OCI-M2 (cell line): ENCODE results near the gene OSBPL3.
"Not testable (repeated sequence)": the region's sequence is repeated elsewhere in the genome, so short reads cannot be mapped to it uniquely, and the experiment has no call there.

Source experiments
- DNase-seq: peaks from one replicate; lab custom pipeline; 2025; ENCODE audit not compliant: unreplicated experiment; lab: John Stamatoyannopoulos, UW

Gene OSBPL3

DNA sequence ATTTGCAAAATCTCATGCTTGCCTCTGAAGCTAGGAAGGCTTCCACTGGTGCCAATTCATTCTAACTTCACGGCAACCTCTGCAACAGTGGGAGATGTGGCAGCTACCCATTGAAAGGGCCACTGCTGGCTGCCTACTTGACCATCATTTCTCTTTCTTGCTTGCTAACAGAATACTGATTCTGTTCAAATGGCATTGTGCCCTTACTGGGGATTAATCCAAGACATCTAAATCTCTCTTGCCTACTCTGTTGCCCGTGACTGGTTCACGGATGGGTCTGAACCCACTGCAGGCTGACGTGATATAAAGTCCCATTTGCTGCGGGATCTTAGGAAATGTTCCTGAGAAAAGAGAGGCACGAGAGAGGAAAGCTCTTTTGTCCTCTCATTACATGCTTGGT is 171.5 kb downstream of the OSBPL3 start:
- DNase-seq: no peak

DNA sequence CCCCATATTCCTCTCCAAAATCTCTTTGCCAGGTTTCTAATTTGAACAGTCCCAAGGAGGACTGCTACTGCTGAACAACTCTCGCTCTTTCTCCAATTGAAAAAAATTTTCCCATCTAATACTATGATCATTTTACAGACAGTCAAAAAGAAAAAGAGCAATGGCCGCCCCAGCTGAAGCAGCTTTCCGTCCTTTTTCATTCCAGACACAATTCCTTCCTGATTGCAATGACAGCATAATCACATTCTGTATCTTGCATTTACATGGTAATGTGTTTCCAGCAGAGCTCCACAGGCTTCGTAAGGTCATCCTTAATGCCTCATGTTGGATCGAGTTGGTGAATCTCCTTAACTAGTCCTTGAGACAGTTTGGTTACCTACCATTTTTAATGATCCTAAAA is 177.7 kb downstream of the OSBPL3 start:
- DNase-seq: no peak

DNA sequence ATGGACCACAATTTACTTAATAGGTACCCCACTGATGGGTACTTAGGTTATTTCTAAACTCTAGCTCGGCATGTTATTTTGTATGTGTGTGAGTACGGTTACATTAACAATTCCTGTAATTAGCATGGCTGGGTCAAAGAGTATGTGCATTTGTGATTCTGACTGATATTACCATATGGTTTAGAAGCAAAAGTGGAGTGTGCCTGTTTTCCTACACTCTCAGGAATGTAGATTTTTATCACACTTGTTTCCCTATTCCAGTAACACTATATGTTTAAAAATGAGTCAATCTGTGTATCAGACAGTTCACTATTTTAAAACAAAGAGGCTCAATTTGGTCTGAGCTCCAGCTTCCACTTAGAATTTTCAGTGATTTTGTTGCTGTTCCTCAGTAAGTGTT is 178.1 kb downstream of the OSBPL3 start:
- no peak for DNase-seq

DNA sequence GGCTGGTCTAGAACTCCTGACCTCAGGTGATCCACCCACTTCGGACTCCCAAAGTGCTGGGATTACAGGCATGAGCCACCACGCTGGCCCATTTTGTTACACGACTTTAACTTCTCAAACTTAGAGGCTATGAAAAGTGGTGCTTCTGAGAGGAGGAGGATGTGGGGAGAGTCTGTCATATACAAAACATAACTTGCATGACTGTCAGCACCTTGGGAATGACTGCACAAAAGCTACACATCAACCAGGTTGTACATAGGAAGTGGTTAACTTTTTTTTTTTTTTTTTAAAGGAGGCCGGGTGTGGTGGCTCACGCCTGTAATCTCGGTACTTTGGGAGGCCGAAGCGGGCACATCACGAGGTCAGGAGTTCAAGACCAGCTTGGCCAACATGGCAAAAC is 179.3 kb downstream of the OSBPL3 start:
- DNase-seq: no peak

DNA sequence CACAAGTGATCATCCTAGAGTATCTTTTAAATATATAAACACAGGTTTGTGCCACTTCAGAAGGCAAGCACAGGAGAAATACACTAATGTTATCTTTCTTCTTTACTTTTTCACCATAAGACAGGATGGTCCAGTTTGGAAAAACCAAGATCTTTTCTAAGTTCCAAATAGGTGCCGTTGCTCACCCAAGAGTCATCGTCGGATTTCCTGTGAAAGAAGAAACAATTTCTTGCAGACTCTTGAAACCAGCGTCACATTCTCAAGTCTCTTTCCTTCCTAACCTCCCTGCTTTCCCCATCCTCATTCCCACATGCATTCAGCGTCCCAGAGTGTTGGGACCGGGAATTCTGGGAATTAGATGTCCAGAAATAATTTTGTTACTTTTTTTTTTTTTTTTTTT is 179.9 kb downstream of the OSBPL3 start:
- DNase-seq: no peak

DNA sequence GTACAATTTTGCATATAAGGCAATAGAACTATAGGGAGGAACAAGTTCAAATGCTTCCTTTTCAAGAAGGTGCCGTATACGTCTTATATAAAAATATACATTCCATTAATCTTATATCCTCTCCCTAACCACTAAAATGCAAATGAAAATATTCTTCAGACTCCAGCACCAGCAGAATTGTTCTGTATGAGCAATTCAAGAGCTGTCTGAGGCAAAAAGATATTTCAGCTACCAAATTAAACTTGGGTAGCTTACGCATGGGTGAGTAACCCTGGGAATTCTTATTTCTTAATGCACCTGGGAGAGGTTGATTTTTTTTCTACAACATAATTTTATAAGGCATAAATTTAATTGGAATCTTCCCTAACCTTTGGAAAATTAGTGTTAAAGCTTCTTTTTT is 180.5 kb downstream of the OSBPL3 start:
- no peak for DNase-seq

DNA sequence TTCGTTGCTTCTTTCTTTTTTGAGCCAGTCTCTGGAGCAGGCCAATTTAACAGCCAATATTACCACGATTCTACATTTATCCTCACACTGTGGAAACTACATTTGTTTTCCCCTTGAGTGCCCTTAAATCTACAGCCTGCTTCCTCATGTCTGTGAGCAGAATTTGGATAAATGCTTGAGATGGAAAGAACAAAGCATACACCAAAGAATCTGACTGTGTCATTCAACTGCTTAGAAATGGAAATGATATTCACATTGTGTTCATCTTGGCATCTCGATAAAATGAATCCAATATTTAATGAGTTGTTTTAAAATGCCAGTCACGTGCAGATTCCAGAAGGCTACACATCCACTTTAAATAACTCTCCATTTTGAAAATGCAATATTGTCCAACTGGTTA is 181.7 kb downstream of the OSBPL3 start:
- no peak for DNase-seq

DNA sequence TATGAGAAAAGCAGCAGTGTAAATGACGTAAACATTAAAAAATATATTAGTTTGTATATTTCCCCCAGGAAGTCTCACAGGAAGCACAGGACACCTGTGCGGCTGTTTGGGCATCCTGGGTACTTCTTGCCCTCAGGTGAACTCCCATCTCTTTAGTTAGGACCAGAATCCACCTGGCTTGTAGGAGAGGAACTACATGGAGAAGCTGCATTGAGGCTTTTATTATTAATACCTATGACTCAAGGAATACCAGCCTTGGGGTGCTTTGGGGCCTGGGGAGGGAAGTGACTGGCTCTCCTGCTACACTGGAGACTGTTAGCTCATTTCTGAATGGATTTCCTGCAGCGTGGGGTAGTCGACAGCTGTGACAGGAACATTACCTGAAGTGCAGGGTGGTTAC is 182.7 kb downstream of the OSBPL3 start:
- DNase-seq: no peak

DNA sequence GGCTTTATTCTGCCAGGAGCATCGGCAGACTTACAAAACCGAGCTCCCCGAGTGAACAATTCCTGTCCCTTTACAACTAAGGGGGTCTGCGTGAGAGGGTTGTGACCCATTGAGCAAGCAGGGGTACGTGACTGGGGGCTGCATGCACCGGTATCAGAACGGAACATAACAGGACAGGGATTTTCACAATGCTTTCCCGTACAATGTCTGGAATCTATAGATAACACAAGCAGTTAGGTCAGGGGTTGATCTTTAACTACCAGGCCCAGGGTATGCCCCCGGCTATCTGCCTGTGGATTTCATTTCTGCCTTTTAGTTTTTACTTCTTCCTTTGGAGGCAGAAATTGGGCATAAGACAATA is 184.6 kb downstream of the OSBPL3 start:
- no peak for DNase-seq

DNA sequence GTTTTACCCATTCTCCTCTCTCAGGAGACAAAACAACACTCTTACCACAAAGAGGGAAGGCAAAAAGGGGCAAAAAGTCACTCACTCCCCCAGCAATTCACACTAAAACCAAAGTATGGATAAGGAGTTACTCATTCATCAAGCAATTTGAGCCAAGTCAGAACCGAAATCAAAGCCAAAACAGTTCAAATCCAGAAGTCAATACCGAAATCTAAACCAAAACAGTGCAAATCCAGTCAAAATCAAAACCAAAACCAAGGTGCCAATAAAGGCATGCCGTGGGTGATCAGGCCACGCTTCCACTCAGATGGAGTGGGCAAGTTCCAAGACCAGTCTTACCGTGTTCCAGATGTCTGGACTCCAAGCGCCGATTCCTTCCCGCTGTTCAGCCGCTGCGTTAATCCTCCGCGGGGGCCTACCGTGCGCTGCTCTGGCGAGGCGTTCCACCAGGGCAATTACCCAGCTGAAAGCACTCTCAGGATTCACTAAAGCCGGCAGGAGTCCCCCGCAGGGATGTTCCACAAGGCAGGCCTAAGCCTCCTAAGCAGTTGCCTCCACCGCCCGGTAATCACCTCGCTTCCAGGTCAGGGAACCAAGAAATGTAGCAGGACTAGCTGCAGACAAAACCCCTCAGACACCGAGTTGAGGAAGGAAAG is 185.1 kb downstream of the OSBPL3 start:
- not testable (repeated sequence) for DNase-seq

DNA sequence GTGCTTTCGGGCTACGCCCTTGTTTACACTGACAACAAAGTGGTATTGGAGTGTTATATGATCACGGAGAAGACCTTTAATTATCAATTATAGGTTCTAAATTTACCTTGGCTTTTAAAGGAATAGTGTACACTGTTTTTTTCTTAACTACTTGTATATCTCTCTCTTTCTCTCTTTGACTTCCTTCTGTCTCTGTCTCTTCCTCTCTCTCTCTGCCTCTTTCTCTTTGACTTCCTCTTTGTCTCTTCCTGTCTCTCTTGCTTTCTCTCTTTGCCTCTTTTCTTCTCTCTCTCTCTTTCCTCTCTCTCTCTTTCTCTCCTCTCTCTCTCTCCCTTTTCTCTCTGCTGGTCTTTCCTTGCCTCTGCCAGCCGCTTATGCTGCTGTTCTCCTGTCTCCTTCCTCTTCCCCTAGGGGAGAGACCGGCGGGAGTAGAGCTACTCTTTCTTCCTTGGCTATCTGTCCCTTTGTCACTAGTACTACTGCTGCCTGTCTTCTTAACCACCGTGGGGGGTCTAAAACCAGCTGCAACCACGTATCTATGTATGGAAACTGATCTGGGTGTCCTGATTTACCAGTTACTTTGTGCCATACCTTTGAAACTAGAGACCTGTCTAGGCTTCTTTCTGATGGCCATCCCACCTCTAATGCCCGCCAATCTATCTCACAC is 185.9 kb downstream of the OSBPL3 start:
- DNase-seq: no peak

DNA sequence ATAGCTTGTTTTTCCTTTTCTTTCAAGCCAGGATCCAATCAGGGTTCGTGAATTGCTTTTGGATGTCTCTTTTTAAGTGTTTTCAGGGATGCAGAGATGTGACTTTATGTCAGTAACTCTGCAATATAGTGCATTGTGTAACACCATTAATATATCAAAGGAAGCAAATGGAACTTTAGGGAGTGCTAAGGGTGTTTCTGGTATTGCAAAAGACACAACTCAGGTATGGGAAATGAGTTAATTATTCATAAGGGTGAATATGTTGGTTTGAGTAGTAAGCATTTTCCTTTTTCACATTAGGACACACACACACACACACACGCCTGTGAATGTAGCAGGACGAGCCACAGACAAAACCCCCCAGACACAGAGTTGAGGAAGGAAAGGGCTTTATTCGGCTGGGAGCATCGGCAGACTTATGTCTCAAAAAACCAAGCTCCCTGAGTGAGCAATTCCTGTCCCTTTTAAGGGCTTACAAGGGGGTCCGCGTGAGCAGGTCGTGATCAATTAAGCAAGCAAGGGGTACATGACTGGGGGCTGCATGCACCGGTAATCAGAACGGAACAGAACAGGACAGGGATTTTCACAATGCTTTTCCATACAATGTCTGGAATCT is 190.9 kb downstream of the OSBPL3 start:
- DNase-seq: no peak

DNA sequence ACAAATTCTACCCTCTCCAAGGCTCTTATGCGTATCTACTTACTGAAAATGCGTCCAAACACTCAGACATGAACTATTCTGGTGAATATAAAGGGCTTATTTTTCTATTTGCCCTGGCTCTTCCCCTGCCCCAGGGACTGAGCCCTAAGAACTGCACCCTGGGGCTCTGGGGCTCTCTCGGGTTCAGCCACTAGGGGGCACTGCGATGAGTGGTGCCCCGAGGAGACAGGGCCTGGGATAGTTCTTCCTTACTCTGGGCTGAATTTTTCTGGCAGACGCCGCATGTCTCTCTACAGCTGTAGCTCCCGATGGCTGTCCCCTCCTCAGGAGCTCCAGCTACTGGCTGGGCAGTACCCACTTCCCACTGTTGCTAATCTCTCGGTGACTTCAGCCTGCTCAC is 191.9 kb downstream of the OSBPL3 start:
- DNase-seq: no peak

DNA sequence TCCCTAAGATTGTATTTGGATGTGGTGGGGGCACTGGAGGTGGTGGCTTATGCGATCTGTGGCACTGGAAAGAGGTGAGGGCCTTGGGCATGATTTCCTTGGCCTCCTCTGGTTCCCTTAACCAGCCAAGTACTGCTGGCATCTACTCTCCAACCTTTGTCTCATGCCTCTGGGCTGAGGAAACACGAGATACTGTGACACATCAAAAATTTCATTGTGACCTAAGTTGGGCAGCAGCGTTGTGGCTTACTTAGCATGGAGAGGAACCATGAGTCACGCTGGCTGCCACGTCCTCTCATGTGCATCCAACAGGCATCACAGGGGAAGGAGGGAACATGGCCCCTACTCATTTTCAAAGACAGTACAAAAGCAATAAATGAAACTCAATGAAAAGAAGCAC is 193.0 kb downstream of the OSBPL3 start:
- no peak for DNase-seq

DNA sequence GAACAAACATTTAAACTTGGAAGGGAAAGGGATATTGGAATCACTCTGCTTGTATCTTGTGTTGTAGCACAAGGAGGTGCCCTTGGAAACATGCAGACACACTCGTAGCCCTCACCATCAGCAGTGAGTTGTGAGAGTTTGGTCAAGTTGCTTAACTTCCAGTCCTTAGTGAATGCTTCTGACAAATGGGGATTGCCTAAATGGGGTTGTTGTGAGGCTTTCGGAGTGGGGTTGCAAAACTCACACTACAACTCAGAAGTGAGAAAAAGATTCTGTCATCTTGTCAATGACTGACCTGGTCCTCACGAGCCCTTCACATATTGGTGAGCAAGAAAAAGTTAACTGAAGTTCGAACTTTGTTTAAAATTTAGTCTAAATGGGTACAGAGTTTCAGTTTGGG is 193.7 kb downstream of the OSBPL3 start:
- no peak for DNase-seq

DNA sequence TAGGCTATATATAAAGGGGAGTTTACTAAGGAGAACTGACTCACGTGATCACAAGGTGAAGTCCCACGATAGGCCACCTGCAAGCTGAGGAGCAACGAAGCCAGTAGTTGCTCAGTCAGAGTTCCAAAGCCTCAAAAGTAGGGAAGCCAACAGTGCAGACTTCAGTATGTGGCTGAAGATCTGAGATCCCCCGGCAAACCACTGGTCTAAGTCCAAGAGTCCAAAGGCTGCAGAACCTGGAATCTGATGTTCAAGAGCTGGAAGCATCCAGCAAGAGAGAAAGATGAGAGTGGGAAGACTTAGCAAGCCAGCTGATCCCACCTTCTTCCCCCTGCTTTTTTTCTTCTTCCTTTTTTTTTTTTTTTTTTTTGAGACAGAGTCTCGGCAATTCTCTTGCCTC is 195.7 kb downstream of the OSBPL3 start:
- DNase-seq: no peak

DNA sequence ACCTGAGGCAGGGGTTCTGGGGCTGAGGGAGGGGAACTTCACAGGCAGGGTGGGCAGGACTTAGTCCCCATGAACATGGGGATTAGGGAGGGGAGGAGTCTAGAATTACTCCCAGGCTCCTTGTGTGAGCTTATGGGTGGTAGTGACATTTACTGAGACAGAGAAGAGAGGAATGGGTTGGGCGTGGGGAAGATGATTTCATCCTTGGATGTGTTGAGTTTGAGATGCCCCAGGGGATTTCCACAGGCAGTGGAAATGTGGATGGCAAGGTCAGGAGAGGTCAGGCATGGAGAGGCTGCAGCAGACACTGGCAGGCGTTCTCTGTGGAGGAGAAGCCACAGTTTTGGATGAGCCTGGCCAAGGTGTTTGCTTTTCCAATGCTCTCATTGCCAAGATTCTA is 196.3 kb downstream of the OSBPL3 start:
- no peak for DNase-seq

DNA sequence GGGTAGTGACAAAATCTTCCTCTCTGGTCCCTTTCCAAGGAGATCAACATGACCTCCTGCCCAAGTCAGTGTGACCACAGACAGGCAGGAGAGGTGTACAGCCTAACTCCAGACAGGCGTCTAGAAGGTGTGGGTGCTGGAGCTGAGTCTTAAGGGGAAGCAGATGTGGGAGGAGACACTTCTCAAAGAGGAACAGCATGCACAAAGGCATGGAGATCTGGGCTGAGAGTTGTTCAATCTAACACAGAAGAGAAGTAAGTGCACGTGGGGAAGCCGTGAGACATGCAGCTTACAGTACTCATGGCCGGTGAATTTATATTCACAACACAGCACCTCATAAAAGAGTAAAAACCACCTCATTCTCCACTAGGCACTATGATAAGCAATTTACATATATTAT is 198.9 kb downstream of the OSBPL3 start:
- no peak for DNase-seq

DNA sequence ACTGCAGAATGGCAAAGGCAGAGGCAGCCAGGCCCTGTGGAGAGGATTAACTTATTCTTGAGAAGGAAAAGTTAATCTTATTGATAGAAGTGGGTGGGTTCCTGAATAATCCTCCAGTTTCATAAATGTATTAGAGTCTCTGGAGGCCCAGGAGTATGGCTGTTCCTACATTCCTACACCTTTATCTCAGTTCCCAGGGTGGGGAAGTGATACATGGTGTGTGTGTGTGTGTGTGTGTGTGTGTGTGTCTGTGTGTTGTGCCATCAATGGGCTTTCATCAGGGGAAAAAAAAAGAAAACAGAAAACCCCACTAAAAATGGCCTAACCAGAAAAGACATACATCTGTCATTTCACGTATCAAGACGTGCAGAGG is 200.7 kb downstream of the OSBPL3 start:
- no peak for DNase-seq

DNA sequence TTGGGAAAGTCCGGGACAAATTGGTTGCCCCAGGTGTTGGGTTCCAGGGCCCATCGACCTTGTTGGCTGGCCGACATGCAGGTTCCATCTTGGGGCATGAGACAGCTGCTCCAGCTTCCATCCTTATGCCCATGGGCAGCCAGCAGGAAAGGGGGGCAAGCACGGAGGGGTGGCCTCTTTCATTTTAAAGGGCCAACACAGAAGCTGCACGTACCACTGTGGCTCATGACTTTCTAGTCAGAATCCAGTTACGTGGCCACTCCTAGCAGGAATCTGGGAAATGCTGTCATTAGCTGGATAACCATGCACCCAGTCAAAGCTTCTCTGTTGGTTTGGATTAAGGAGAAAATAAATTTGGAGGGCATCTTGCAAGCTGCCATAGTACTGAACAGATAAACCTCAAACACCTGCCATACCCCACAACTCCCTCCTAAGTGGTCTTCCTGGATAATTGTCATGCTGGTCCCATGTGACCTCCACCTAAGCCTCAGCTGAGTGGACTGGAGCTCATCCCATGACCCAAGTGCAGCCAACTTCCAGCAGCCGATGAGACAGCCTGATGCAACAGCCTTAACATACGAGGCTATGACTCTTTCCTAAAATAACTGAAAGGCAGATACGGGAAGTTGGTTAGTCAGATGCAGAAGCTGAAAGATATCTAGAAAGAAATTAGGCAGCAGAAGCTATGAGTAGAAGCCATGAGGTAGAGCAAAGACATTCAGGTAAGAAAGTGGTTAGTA is 201.3 kb downstream of the OSBPL3 start:
- DNase-seq: no peak

DNA sequence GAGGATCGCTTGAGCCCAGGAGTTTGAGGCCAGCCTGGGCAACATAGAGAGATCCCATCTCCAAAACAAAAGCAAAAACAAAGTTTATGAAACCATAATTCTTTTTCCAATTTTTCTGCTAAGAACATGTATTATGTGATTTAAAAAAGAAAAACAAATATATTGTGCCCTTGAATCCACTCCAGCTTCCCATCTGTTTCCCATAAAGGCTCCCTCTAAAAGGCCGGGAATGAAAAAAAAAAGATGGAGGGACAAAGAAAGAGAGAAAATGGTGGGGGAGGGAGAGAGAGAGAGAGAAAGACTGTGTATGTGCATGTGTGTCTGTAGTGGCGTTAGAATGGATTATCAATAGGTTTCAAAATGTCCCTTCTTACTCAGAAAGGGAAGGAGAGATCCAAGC is 202.2 kb downstream of the OSBPL3 start:
- DNase-seq: no peak

DNA sequence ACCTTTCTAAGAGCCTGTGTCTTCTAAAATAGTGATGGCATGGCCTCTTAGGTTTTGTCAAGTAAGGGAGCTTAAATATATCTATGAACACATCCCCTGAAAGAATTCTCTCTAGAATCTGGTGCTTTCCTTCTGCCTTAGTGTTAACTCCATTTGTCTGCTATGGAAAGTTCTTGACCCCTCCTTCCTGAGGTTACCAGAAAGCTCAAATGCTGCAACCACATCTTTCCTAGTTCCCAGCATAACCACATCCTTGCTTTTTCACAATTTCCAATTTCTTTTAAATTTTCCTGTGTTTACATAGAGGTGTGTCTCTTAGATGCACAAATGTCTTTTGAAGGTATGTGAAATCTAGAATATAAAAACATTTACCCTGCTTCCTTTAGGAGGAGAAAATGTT is 206.3 kb downstream of the OSBPL3 start:
- no peak for DNase-seq
